Mucosa of descending colon (tissue), 3 donors: ENCODE results near the gene NPIPA8. TPM values are rescaled to one million over a fixed set of nuclear protein-coding genes. Genes with fewer than 3 reads are reported as not detected.
"Not testable (repeated sequence)": the region's sequence is repeated elsewhere in the genome, so short reads cannot be mapped to it uniquely, and the experiment has no call there.

Experiments
- ATAC-seq: fragments of 200-7000 bp; cut with Tn5 transposase; one replicate; pipeline ENCODE4 v1.9.1; 2020; ENCODE audit warnings: mild to moderate bottlenecking, moderate library complexity
- DNase-seq, 3 donors: peaks; one replicate each; pipeline ENCODE4 v3.0.0-alpha.2; 2020
- H3K36me3 ChIP-seq: fragments of 200-600 bp; one replicate; pipeline ENCODE4 v1.8.0; 2021; ENCODE audit warnings: low read depth, mild to moderate bottlenecking
- H3K4me1 ChIP-seq: fragments of 200-600 bp; one replicate; pipeline ENCODE4 v1.8.0; 2021; ENCODE audit warnings: low read depth, mild to moderate bottlenecking
- H3K4me3 ChIP-seq: fragments of 200-600 bp; one replicate; pipeline ENCODE4 v1.8.0; 2021; ENCODE audit warnings: mild to moderate bottlenecking
- H3K9me3 ChIP-seq: fragments of 200-600 bp; one replicate; pipeline ENCODE4 v1.8.0; 2021; ENCODE audit warnings: mild to moderate bottlenecking
- intact Hi-C, 2 donors: fragments of 100-400 bp; cut with DNase I in 1 of 2; cut with micrococcal nuclease in 1 of 2; formaldehyde crosslinking; loops; one replicate each; pipeline versions ENCODE4 v1.11.0 to v1.11.1; 2022; cut with DNase I, micrococcal nuclease
- microRNA-seq: library from miRNA; unstranded; fragments of <30 nt; microRNA quantifications from one replicate; pipeline ENCODE4, GENCODE V29; 2019
- total RNA-seq, 3 donors: library from RNA; stranded (reverse); fragmentation: NEBNext Ultra II Directional in 2 of 3; extraction: Animal tissue kit (Norgen Biotek cat#: 25700) in 2 of 3; gene quantifications; one replicate each; pipeline versions ENCODE4 v1.2.1 to v1.2.4, GENCODE V29; 2021 to 2023
- donor health status: DM: no; HTN: no; CAD: no; lungs with moderate emphysema.
- donor health status: DM: no; HTN: no; CAD: no.
- donor health status: DM: no; HTN: yes; CAD: no.

The NPIPA8 gene
- total RNA-seq, 3 donors from 2014 or later: 0.67 to 1.2 TPM; not detected in 1

- peak in 1 of 3 donors; percentile 5 for DNase-seq
- H3K9me3 ChIP-seq, ATAC-seq, H3K4me3 ChIP-seq, H3K36me3 ChIP-seq, H3K4me1 ChIP-seq, intact Hi-C loops: not testable (repeated sequence)
These were observed 33.4 kb downstream of the NPIPA8 start for GRCh38 chr16:18303059-18303706.

GRCh38 chr16:18297714-18298113, 38.8 kb downstream of the NPIPA8 start:
- ATAC-seq, H3K4me3 ChIP-seq, H3K4me1 ChIP-seq, H3K9me3 ChIP-seq, DNase-seq, intact Hi-C loops, H3K36me3 ChIP-seq: not testable (repeated sequence)

- H3K9me3 ChIP-seq, intact Hi-C loops, H3K36me3 ChIP-seq, H3K4me3 ChIP-seq, ATAC-seq, DNase-seq, H3K4me1 ChIP-seq: not testable (repeated sequence)
These were observed 39.6 kb downstream of the NPIPA8 start for GRCh38 chr16:18296931-18297330.

- H3K4me1 ChIP-seq, DNase-seq, H3K9me3 ChIP-seq, H3K36me3 ChIP-seq, H3K4me3 ChIP-seq, intact Hi-C loops, ATAC-seq: not testable (repeated sequence)
These were observed 42.2 kb downstream of the NPIPA8 start for GRCh38 chr16:18294371-18294770.

- DNase-seq, H3K4me3 ChIP-seq, intact Hi-C loops, ATAC-seq, H3K4me1 ChIP-seq, H3K36me3 ChIP-seq, H3K9me3 ChIP-seq: not testable (repeated sequence)
These were observed 43.1 kb downstream of the NPIPA8 start for GRCh38 chr16:18293337-18293956.

- ATAC-seq, H3K4me1 ChIP-seq, intact Hi-C loops, DNase-seq, H3K4me3 ChIP-seq, H3K36me3 ChIP-seq, H3K9me3 ChIP-seq: not testable (repeated sequence)
These were observed 45.6 kb downstream of the NPIPA8 start for GRCh38 chr16:18290959-18291358.

GRCh38 chr16:18286342-18286741, 50.2 kb downstream of the NPIPA8 start:
- ATAC-seq, H3K4me1 ChIP-seq, DNase-seq, intact Hi-C loops, H3K36me3 ChIP-seq, H3K9me3 ChIP-seq, H3K4me3 ChIP-seq: not testable (repeated sequence)

- H3K4me1 ChIP-seq, DNase-seq, ATAC-seq, intact Hi-C loops, H3K4me3 ChIP-seq, H3K9me3 ChIP-seq, H3K36me3 ChIP-seq: not testable (repeated sequence)
These were observed 56.2 kb downstream of the NPIPA8 start for GRCh38 chr16:18280319-18280718.

- H3K36me3 ChIP-seq, DNase-seq, H3K9me3 ChIP-seq, H3K4me1 ChIP-seq, ATAC-seq, intact Hi-C loops, H3K4me3 ChIP-seq: not testable (repeated sequence)
These were observed 59.8 kb downstream of the NPIPA8 start for GRCh38 chr16:18276756-18277155.

GRCh38 chr16:18270171-18270570, 66.4 kb downstream of the NPIPA8 start:
- intact Hi-C loops, H3K36me3 ChIP-seq, H3K4me1 ChIP-seq, H3K4me3 ChIP-seq, DNase-seq, ATAC-seq, H3K9me3 ChIP-seq: not testable (repeated sequence)

Small RNA genes lying within 50 kb of the gene (microRNA-seq; reads per million reads assigned to microRNA genes)
- gene MIR6511A4 (not detected), gene MIR6770-3 (not detected)

Other genes starting within 250 kb of the NPIPA8 start
- gene NOMO2, start 225.4 kb upstream of the NPIPA8 start, total RNA-seq: 100 to 1,000 TPM in 1 of 3 donors, 10 to 100 TPM in 2; 61.3 to 106 (median 81.2) TPM